GM18870 (cell line): Measurements from ENCODE around the gene ONECUT1.

Experiments used
- ATAC-seq: cut with Tn5 transposase; IDR thresholded peaks from one replicate; pipeline ENCODE4 v1.9.1; 2021; ENCODE audit warnings: moderate library complexity; ENCODE audit not compliant: unreplicated experiment

ONECUT1 gene

GRCh38 chr15:52797625-52798501, 7.7 kb upstream of the ONECUT1 start:
- ATAC-seq, result no peak

- ATAC-seq, result no peak
These were observed 6.8 kb upstream of the ONECUT1 start for GRCh38 chr15:52796753-52797520.

DNA sequence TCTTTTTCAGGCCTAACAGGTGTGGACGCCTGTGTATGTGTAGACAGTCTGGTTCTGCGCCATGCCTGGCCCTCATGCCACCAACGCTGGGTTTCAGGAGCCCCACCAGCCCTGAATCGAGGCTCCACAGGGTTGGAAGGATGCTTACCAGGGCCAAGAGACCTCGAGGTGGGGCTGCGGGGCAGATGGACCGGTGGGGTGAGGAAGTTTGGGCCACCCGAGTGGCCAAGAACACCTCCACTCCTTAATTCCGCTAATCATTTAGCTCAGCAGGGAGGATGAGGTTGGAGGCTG, 6.0 kb upstream of the ONECUT1 start:
- ATAC-seq, result no peak

DNA sequence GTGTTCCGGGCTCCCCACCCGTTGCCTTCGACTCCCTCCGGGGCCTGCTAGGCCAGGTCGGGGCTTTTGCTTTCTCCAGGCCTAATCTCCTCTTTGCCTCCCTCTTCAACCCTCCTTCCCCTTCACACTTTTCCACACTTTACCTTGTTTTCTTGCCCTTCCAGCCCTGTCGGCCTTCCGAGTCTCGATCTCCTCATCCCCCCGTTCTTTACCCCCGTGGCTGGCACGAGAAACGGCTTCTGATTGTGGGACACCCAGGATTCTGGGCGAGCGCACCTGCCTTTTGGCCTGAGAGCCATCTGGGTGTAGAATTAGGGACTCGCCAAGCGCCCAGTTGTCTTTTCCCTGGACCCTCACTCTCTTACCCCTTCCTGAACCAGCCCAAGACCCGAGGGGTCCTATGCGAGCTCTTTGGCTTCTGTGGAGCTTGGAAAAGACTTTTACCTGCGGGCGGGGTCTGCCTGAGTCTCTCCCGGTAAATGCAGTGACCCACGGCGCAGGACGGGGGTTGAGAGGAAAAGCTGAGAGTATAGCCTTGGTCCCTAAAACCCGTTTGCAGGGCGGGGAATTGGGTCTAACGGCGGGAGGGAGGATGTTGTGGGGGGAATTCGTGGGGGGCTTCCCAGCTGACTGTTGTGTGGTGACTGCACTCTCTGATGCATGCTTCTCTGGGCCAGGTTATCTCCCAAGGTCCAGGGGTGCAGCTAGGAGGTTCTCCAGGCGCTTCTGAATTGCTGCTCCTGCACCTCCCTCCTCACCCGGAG, 5.5 kb upstream of the ONECUT1 start:
- ATAC-seq, result no peak

DNA sequence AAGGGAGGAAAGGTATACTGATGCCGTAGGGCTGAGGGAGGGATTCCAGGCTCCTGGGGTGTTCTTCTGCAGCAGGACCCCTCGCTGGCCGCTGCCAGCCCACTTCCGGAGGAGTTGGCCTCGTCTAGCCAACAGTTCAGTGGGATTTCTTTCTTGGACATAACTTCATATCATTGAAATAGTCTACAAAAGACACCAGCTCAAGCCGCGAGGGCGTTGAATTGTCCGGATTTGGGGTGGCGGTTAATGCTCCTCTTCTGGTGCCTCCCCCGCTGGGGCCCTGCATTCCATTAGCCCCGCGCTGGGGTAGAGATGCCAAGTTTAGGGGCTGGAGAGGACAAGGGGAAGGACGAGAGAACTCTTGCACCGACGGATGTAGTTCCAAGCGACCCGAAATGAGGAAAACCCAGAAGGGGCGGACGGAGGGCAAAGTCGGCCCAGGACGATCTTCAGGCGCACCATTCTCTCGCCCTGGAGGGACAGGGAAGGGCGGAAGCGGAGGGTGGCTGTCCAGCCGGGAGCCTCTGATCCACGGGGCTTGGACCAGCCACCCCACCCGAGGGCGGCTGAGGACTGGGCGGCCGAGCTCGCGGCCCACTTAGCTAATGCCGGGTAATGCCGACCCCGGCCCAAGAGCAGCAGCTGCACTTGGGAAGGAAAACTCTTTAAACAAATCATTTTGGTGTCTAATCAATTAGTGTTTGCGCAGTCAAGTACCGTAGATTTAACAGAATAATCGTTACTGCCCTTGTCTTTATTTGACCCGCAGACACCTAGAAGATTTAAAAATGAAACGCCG, 4.7 kb upstream of the ONECUT1 start:
- no peak for ATAC-seq

- ATAC-seq, result no peak
These were observed 1.6 kb upstream of the ONECUT1 start for GRCh38 chr15:52791776-52792175.

- ATAC-seq, result no peak
These were observed 1.0 kb upstream of the ONECUT1 start for GRCh38 chr15:52790941-52791751.

DNA sequence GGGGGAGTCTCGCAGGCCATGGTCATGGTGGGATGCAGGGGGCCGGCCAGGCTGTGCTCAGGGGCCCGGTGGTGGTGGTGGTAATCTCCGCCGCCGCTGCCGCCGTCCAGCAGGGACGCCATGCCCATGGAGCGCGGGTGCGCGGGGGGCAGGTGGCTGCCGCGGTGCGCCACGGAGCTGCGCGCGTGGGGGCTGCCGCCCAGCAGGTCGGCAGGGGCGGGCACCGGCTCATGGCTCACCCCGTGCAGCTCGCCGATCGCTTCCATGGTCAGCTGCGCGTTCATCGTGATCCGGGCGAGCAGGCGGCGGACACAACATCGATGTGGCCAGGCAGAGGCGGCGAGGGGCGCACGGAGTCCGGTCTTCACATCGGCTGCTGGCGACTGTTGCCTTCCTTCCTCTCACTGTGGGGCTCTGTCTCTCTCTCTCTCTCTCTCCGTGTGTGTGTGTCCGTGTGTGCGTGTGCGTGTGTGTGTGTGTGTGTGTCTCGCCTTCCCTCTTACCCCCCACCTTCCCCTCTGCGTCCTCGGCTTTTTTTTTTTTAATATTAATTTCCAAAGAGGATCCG, 451 bp downstream of the ONECUT1 start:
- ATAC-seq, result no peak

GRCh38 chr15:52789008-52789600, 1.0 kb downstream of the ONECUT1 start:
- no peak for ATAC-seq

DNA sequence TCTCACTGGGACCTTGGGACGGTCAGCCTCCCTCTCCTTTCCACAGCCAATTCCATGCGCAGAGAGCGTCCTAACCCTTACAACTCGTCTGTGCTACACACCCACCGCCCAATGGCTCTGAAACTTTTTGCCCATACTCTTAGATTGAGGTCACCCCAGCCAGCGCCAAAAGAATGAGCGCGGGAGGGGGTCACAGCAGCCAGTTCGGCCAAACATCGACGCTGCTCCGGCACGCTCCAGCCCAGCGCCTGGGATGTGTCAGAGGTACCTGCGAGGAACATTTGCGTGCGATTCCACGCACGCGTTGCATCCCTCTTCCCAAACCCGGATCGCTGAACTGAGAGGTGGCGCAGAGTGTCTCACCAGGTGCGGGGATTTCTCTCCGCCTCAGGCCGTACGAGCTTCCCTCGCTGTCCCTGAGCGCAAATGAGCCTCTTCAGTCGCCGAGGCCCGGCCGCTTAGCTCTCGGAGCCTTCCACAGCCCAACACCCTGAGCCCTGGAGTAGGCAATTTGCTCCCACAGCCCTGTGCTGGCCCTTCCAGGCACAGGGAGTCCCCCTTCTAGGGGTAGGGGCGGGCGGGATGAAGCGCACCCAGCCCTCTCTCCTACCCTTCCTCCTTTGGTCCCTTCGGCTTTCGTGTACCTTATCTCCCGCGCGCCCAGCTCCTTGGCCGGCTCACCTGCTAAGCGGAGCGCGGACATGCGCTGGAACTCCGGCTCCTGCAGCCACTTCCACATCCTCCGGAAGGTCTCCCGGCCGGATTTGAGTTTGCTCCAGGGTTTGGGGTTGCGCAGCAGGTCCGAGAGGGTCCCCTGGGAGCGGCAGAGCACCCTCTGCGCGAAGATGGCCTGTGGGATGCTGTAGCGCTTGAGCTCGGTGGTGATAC, 1.8 kb downstream of the ONECUT1 start:
- no peak for ATAC-seq

DNA sequence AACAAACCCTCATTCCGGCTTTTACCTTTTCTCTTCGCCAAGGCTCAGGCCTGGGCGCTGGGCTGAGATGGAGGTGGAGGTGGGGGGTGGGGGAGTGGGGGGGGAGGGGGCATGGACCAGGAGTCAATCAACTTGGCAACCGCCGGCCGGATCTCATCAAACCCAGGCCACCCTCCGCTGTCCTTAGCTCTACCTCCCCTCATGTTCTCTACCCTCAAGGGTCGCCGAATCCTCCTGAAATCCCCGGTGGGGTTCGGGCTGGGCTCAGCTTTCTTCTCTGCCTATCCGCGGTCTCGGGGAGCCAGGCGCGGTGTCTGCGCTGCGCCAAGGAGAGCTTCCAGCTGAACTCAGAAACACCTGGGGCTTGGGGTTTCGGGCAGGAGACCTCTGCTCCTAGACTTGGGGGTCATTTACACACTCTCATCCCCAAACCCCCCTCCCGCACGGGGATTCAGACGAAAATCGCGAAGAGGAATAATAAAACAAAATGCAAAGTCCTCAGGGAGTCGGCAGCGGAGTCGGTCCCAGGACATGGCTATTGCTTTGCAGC, 2.5 kb downstream of the ONECUT1 start:
- no peak for ATAC-seq

- no peak for ATAC-seq
These were observed 3.0 kb downstream of the ONECUT1 start for GRCh38 chr15:52787123-52787503.

DNA sequence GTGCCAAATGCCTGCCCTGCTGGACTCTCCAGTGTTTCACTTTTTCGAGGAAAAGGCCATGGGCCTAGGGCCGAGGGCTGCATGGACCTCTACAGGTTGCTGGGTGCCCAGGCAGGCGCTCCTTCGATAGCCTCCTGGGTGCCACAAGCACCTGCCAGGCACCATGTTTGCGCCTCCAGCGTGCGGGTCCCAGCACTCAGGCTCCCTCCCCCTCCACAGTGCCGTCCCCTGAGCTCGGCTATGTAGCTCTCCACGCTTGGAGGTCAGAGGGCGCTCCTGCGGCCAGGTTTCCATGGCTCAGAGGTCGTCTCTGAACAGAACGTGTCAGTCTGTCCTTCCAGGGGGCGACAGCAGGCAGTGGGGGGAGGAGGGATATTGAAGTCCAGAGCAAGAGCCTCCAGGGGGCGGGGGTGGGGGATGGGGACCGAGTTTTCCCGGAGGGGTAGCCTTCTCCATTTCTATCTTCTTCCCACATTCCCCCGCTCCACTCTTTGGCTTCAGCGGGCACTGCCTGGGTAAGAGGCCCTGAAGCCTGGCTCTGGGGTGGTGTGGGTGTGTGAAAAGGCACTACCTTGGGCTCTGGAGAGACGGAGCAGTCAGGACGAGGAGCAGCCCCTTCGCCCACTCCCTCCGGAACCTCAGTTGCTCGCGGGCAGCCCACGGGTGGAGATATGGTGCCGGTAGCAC, 3.6 kb downstream of the ONECUT1 start:
- ATAC-seq, result no peak

DNA sequence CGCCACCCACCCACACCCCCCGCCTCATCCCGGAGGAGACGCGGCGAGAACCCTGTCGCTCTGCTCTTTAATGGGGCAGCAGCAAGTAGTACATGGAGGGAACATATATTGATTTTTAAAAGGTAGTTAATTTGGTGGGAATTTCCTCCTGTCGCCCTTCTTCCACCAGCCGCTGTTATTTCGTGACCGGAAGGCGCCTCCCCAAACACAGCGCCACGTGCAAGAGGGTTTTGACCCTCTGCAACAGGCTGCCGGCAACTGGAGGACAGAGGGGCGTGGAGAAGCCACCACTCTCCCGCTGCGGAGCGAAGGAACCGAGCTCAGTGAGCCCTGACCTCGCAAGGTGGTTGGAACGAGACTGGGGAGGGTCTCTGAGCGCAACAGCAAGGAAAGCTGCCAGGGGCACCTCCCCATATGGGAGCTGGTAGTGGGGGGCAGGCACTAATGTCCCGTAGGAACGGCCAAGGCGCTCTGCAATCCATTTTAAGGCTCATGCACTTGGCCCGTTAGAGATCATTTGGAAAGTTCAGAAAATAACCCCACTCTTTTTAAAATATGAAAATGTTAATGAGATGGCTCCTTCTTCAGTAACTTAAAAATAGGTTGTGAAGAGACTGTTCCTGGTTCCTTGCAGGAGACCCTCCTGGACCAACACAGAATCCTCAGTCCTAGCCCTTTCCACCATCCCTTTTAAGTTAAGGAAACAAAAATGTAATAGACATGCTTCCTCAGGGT, 4.3 kb downstream of the ONECUT1 start:
- no peak for ATAC-seq

DNA sequence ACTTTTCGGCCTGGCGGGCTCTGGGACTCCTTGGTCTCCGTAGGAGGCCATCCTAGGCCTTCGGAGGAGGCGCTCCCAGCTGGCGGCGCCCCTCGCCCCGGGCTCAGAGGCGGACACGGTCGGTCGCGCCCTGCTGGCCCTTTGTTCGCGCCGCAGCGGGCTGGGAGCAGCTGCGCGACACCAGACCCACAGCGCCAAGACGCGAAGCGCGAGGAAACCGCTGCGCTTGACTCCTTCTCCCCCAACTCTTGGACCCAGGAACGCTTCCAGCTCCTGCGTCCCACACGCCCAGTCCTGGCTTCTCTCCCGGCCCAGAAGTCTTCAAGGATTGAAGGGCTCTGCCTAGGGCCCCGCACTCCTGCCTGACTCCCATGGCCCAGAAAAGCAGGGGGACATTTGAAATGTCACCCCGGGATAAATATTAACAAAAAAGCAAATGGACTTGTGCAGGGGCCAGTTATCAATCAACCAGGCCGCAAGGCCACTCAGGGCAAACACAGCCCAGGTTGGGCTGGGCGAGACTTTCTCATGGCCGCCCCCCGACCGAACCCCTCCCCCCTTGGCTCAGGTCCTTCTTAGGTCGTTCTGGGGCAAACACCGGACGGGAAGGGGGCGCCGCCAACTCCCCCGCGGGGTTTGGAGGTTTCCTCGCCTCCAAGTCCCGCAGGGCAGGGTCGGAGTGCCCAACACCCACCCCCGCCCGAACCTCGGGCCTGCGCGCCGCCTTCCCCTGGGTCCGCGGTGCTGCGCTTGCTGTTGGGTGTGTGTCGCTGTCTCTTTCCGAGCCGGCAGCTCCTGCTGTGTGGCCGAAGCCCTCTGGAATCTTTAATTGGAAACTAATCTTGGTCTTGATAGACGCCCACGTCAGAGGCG, 5.1 kb downstream of the ONECUT1 start:
- no peak for ATAC-seq
